SKM-1 treated with dmso at 0.1 percent for 144 hours (cell line): ENCODE results near the gene TAF11L11.
"Not testable (repeated sequence)": the region's sequence is repeated elsewhere in the genome, so short reads cannot be mapped to it uniquely, and the experiment has no call there.

Experiments used
- DNase-seq: peaks from one replicate; lab custom pipeline; 2025; ENCODE audit not compliant: unreplicated experiment; lab: John Stamatoyannopoulos, UW

The TAF11L11 gene

DNA sequence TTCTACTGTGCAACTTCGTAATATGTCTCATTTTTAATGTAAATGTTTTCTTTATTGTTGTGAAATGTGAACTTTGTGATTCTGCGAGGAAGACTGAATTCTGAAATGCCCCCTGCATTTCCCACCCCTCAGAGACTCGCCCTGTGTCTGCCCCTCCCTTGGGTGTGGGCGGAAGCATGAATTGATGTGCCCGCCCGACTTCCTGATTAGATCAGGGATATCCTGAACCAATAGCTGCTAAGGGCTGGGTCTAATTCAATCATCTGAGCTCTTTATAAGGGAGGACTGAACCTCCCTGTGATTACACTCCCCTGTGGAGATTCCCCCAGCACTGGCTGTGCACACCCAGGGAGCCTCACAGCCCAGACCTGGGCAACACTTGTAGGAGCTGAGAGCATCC, at the start of gene TAF11L11:
Gene TAF11L11 (plus strand): TSS at position 304 of the 400 bp plus-strand sequence.
- DNase-seq: not testable (repeated sequence)

- not testable (repeated sequence) for DNase-seq
These were observed 18.3 kb upstream of the TAF11L11 start, which contains the start of gene TAF11L7 for GRCh38 chr5:17585658-17586057. Gene TAF11L7, minus strand, starts transcription at chr5:17585758.

GRCh38 chr5:17590860-17591259, 13.1 kb upstream of the TAF11L11 start, which contains the start of gene TAF11L8:
Gene TAF11L8, minus strand, starts transcription at chr5:17590960.
- not testable (repeated sequence) for DNase-seq

GRCh38 chr5:17594255-17594654, 9.7 kb upstream of the TAF11L11 start, which contains the start of gene TAF11L9:
Gene TAF11L9, minus strand, starts transcription at chr5:17594394.
- not testable (repeated sequence) for DNase-seq

DNA sequence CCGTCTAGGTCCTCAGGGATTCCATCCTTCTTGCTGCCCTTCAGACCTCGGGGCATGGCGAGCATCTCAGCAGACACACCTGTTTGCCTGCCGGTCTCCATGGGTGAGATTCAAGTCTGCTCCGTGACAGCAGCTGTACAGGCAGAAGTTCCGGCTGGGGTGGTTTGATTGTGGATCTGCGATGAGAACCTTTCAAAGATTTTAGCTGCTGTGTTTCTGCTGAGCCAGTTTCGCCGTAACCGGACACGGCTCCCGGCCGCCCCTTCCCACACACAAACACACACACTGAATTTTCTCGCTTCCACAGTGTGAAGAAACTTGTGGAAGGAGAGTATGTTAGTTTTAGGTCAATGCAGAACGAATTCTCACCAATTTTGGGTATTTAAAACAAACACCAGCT, 6.3 kb upstream of the TAF11L11 start, which contains the start of gene TAF11L10:
Gene TAF11L10 (minus strand): TSS at position 101 of the 400 bp plus-strand sequence.
- not testable (repeated sequence) for DNase-seq

DNA sequence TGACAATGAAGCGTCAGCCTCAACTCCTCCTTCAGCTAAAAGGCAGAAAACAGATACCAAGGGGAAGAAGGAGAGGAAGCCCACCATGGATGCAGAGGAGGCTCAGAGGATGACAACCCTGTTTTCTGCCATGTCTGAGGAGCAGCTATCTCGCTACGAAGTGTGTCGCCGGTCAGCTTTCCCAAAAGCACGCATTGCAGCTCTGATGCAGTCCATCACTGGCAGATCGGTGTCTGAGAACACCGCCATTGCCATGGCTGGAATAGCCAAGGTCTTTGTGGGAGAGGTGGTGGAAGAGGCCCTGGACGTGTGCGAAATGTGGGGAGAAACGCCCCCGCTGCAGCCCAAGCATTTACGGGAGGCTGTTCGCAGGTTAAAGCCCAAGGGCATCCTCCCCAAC, 968 bp downstream of the TAF11L11 start:
- no peak for DNase-seq

- DNase-seq: not testable (repeated sequence)
These were observed 3.5 kb downstream of the TAF11L11 start for GRCh38 chr5:17607461-17607860.

- DNase-seq: not testable (repeated sequence)
These were observed 6.1 kb downstream of the TAF11L11 start, which contains the start of gene TAF11L12 for GRCh38 chr5:17610092-17610491. Gene TAF11L12, plus strand, starts transcription at chr5:17610392.

- no peak for DNase-seq
These were observed 11.1 kb downstream of the TAF11L11 start for GRCh38 chr5:17614872-17615605.

GRCh38 chr5:17619354-17619753, 15.4 kb downstream of the TAF11L11 start:
- no peak for DNase-seq

DNA sequence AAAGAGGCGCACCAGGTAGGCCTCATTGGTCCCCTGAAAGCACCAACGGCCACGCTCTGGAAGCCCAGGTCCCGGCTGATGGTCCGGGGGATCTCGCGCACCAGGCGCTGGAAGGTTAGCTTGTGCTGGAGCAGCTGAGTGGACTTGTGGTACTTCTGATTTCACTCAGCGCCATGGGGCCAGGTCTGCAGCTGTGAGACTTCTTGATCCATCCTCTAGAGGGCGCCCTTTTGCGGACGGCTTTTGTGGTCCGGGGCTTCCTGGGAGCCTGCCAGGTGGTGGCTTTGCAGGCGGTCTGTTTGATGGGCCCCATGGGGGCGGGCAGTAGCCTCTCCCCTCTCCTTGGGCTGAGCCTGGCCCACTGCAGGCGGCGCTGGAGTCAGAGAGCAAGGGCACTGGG, 16.6 kb downstream of the TAF11L11 start:
- DNase-seq: no peak

- DNase-seq: no peak
These were observed 21.7 kb downstream of the TAF11L11 start for GRCh38 chr5:17625686-17626085.

- DNase-seq: not testable (repeated sequence)
These were observed 27.8 kb downstream of the TAF11L11 start, which contains the start of gene TAF11L13 for GRCh38 chr5:17631788-17632187. Gene TAF11L13, plus strand, starts transcription at chr5:17632088.

GRCh38 chr5:17634160-17634559, 30.2 kb downstream of the TAF11L11 start, which contains the start of gene TAF11L14:
Gene TAF11L14, plus strand, starts transcription at chr5:17634460.
- no peak for DNase-seq

- DNase-seq: not testable (repeated sequence)
These were observed 45.2 kb downstream of the TAF11L11 start for GRCh38 chr5:17649232-17649631.

GRCh38 chr5:17655201-17655759, 51.3 kb downstream of the TAF11L11 start:
- not testable (repeated sequence) for DNase-seq
